Measurements from ENCODE around the gene ASCC1.

The ASCC1 gene

DNA sequence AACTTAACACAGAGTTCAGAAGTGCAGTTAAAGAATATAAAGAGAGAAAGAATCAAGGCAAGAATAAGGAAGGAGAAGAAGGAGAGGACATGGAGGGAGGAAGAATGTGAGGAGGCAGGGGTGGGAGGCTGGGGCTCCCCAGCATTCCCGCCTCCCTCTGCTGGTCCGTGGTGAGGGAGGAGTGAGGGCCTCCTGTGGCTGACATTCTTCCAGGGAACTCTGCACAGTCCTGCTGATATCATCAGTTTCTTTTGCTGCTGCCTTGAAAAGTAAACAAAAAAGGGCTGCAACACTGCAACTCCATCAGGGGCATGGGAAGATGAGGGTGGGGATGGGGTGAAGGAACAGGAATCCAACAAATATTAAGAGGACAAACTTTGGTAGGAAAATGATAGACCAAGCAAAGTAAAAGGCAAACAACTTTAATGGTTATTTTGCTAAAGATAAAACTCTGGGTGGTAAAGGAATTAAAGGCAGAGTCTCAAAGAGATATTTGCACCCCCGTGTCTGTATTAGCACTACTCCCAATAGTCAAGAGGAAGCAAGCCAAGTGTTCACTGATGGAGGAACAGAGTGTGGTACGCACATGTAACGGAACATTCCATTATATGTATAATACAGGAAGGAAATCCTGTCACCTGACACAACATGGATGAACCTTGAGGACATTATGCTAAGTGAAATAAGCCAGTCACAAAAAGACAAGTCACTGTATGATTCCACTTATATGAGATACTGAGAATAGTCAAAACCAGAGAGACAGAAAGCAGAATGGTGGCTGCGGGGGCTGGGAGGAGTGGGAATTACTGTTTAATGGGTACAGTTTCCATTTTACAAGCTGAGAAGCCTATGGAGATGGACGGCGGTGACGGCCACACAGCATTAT lies 119.7 kb downstream of the ASCC1 start:
- DNase-seq: no peak

DNA sequence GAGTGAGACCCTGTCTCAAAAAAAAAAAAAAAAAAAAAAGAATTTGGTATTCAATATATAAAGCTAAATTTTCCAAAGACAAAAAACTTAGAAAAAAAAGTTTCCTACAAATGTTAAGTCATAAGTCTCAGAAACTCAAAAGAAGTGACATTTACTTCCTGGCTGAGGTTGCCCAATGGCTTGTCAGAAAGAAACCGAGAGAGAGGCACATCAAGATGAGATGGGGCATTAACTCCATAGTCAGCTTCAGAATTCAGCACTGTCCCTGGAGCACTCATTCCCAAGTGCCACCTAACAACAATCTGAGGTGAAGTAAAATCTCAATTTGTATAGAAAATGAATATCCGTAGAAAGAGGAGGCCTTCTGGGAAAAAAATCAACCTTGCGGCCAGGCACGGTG lies 120.9 kb downstream of the ASCC1 start:
- no peak for DNase-seq

DNA sequence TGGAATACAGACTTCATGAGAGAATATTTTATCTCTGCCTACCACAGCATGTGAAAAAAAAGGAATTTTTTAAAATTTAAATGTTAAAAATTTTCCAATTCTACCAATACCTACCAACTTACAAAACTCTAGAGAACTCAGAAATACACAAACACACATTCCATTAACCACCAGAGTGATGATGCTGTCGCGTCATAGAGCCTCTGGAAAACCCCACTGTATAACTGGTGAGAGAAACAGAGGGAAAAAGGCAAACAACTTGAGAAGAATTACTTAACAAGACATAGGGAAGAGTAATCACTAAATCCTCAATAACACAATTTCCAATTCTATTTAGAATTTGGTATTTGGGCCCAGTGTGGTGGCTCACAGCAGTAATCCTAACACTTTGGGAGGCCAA lies 121.5 kb downstream of the ASCC1 start:
- DNase-seq: no peak

DNA sequence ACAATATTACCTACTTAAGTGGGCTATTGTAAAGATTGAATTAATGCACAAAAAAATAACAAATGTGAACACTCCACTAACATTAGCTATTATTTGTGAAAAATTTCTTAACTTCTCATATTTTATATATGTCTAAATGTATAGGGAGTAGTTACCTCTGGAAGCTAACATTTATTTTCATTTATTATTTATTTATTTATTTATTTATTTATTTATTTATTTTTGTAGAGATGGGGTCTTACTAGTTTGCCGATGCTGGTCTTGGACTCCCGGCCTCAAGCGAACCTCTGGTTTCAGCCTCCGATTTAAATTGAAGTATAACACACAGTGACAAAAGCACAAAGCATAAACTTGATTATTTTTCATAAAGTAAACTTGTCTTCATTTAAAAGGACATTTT lies 122.6 kb downstream of the ASCC1 start:
- DNase-seq: no peak

DNA sequence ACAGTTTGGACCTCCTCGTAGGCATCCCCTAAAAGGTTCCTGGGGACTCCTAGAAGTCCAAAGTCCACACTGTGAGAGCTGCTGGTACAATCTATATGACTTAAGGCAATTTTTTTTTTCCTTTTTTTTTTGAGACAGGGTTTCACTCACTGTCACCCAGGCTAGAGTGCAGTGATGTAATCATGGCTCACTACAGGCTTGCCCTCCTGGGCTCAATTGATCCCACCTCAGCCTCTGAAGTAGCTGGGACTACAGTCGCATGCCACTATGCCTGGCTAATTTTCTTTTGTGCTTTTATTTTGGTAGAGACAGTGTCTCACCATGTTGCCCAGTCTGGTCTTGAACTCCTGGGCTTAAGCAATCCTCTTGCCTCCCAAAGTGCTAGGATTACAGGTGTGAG lies 123.1 kb downstream of the ASCC1 start:
- DNase-seq: no peak

DNA sequence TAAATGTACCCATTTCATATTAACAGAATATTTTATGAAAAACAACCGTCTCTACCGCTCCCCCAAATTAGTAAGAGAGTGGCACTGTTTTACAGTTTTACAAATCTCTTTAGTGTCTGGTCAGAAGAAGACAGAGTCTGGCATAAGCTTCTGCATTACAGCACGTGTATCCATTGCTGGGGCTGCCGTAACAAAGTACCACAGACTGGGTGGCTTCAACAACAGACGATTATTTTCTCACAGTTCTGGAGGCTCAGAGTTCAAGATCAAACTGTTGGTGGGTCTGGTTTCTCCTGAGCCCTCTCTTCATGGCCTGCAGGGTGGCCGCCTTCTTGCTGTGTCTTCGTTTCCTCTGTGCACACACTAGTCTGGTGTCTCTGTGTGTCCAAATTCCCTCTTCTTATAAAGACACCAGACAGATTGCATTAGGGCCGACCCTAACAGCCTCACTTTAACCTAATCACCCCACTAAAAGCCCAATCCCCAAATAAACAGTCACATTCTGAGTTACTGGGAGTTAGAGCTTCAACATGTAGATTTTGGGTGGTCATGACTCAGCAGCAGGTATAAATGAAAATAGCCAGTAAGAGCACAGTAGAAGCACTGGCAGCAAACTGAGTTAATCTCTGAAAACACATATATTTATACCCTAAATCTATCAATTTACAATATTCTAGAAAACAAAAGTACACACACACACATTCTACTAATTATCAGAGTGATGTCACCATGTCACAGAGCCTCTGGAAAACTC lies 123.7 kb downstream of the ASCC1 start:
- no peak for DNase-seq

DNA sequence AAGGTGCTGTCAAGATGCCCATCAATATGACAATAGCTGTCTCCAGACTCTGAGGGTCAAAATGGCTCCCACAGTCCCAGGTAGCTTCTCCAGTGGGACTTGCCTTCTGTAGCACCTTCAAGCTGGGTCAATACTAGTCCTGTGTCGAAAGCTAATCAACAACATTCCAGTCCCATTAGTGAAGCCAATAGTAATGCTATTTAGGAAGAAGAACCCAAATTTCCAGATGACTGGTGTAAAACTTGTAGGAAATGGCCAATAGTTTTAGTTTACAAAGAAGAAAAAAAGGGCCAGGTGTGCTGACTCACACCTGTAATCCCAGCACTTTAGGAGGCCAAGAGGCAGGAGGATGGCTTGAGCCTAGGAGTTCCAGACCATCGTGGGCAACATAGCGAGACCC lies 125.8 kb downstream of the ASCC1 start:
- no peak for DNase-seq

DNA sequence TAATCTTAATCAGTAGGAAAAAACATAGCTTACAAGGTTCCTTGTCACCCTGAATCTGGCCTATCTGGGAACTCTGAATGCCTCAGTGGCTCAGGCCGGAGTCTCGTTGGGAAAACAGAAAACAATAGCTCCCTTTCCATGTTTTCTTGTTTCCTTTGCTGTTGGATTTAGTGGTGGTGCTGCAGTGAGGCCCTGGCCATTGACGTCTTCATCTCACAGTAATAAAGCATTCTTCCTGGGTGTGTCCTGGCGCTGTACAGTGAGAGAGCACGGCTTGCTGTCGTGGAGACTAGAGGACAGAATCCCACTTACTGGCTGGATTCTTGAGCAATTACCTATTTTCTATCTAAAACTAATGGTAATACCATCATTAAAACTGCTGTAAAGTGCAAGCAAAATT lies 126.5 kb downstream of the ASCC1 start:
- no peak for DNase-seq

DNA sequence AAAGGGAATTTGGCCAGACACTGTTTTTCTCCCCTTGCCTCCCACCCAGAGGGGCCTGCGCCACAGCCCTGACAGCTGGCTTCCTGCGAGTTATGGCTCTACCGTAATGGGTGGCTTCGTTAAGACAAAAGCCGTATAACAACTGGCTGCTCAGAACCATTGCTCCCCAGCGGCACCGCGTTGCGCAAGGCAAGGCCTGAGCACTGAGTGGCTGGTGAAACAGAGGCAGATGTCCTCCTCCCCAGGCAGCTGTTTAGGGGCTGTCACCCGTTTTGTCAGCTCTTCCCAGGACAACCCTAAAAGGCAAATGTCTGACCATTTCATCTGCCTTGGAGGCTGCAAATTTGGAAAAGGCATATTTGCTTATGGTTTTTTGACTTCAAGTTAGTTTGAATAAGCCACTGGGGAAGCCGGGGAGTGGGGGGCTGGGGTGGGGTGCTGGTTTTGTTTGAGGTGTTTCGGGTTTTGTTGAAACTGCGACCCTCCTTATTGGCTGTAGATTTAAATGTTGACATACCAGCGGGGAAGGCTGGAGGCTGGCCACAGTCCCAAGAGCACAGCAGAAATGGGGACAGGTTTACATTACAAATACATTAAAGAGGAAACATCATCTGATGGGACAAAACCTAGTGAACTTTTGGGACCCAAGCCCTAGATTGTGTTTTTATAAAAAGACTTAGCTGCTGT lies 127.0 kb downstream of the ASCC1 start:
- DNase-seq: no peak

DNA sequence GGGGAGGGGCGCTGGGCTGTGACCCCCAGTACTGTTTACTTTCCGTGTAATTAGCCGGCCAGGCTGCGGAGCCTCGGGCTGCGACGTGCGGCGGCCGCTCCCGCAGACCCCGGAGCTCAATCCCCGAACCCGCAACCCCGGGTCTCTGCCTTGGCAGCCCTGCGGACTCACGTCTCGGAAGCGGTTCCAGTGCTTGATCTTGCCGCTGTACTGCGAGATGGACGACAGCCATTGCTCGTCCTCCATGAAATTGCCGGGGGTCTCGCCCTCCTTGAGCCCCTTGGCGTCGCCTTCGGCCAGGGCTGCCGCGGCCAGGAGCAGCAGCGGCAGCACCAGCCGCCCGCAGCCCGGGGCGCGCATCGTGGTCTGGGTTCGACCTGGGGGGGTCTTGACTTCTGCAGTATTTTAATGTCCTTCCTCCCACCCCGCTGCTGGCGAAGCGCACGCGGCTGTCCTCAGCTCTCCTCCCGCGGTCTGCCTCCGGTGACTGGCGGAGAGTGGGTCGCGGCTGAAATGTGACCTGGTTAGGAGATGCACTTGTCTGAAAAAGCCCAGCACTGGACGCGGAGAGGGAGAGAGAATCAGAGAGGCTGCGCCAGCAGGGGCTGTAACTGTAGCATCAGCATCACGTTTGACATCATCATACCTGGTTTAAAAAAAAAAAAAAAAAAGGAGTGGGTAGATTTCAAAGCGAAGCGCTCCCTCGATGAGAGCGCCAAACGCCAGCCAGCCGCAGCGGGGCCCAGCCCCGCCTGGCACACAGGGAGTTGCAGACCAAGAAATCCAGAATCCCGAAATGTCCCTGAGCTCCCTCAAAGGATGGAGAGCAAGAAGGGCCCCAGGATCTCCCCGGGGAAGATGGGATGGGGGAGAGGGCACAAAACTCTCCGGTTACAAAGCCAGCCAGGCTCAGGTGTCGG lies 127.8 kb downstream of the ASCC1 start, which contains the start of gene SPOCK2:
Gene SPOCK2, minus strand, starts transcription at position 583 of the 920 bp plus-strand sequence. Its CDS starts 223 bp downstream, at position 360.
- DNase-seq: peak; percentile 81

DNA sequence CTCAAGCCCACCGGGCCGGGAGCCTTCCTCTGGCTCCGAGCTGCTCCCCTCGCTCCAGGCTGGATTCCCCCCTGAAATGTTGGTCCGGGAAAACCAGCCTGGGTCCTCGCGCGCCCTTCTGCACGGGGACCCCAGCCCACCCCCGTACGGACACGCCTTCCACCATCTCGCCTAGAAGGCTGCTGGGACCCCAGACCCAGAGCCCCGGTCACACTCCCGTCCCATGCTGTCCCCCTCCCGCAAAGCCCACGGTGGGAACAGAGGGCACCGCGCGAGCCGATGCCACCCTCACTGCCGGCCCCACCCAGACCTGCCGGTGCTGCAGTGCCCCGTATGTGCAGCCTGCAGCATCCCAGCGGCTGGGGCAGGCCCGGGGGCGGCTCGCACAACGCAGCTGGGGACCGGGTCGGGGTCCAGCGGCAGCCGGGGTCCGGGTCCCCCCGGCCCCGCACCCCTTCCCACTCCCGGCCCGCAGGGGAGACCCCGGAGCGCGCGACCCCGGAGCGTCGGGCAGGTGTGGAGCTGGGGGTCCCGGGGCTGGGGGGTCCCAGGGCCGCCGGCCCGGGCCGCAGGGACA lies 128.6 kb downstream of the ASCC1 start:
- peak; percentile 48 for DNase-seq

DNA sequence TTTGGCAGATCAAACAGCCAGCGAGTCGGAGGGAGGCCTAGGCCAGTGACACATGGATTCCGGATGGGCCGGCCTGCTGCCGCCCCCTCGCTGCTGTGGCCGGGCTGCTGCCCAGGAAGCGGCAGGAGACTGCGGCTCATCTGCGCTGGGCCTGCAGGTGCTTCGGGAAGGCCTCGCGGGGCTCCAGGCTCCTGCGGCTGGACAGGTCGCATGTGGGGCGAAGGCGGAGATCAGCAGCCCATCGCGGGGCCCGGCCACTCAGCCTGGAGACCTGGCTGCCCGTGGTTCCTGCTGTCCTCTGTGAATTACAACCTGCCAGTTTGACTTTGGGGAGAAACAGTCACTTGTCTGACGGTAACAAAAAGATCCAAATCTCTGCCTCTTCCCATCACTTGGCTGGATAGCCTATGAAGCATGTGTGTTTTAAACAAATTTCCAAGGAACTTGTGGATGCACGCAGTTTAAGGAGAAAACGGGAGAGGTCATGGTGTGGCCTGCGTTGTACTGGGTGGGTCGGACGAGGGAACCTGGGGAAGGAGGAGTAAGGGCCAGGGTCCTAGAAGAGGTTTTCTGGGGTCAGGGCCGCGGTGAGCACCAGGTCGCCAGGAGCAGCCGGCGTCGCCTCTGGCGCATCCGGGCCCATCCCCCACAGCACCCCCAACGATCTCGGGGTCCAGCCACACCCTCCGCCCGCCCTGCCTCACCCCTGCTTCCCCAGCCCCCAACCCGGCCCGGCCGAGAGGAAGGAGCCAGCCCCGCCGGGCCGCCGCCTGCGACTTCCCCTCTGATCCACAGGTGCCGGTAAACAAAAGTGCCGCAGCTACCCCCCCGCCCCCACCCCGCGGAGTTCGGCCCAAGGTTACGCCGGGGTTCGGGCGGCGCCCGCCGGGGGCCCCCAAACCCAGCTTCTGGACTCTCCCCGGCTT lies 129.3 kb downstream of the ASCC1 start:
- peak; percentile 33 for DNase-seq

DNA sequence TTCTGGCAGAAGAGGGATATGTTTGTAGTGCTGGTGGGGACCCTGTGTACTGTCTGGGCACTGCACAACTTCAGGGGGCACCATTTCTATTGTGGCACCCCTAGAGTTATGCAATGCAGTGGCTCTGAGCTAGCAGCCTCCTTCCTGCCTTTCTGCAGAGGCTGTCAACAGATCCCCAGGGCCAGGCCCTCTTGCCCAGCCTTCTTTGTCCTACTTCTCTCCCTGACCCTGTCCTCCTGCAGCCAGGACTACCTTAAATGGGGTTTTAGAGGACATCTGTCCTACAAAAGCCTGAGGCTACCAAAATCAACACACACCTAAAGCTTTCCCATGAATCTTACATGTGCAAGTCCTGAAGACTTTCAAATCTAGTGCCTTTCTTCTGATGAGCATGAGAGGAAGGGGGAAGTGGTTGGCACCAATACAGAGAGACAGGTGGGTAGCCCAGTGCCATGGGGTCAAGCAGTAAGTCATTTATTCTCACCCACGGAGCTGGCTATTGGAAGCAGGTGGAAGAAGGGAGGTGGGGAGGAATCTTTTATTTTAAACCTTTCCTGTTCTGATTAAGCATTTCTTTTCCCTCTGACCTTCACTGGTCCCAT lies 130.1 kb downstream of the ASCC1 start:
- no peak for DNase-seq

DNA sequence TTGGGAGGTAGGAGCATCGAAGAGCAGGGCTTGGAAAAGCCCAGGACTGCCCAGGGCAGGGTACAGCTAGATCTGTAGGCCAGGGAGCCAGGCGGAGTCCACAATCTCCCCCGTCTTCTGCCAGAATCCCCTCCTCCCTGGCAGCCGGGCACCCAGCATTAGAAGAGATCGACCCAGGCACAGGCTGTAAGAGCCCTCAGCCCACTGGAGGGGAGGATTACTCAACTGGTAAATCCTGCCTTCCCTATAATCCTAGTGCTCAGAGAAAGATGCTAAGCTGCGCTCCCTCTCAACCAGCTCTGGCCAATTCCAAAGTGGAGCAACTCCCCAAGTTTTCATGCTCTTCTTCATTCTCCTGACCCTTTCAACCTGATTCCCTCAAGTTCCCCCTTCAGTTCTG lies 130.9 kb downstream of the ASCC1 start:
- DNase-seq: no peak

DNA sequence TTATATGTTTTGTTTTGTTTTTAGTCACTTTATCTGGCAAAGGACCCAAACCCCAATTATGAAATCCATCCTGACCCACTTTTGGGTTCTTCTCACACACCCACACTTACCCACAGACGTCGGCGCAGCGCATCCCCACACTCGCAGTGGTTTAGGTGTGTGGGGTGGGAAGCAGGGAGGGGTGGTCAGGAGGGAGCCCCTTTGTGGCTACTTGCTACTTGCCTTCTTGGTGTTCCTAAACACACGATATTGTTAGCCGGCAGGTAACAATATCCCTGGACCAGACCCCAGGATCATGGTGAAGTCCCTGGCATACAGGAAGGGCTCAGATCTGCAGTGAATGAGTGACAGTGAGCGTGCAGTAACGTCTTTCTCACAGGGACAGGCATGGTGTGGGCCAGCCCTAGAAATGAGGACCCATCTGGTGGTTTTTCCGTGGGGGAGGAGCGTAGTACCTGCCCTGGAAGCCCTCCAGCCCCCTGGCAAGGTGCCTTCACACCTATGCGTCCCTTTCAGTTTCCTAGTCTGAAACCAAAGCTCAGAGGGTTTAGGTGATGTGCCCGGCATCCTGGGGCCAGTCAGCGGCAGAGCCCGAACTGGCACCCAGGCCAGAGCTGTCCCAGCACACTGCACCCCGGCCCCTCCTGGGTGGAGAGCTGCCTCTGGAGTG lies 132.2 kb downstream of the ASCC1 start:
- no peak for DNase-seq

DNA sequence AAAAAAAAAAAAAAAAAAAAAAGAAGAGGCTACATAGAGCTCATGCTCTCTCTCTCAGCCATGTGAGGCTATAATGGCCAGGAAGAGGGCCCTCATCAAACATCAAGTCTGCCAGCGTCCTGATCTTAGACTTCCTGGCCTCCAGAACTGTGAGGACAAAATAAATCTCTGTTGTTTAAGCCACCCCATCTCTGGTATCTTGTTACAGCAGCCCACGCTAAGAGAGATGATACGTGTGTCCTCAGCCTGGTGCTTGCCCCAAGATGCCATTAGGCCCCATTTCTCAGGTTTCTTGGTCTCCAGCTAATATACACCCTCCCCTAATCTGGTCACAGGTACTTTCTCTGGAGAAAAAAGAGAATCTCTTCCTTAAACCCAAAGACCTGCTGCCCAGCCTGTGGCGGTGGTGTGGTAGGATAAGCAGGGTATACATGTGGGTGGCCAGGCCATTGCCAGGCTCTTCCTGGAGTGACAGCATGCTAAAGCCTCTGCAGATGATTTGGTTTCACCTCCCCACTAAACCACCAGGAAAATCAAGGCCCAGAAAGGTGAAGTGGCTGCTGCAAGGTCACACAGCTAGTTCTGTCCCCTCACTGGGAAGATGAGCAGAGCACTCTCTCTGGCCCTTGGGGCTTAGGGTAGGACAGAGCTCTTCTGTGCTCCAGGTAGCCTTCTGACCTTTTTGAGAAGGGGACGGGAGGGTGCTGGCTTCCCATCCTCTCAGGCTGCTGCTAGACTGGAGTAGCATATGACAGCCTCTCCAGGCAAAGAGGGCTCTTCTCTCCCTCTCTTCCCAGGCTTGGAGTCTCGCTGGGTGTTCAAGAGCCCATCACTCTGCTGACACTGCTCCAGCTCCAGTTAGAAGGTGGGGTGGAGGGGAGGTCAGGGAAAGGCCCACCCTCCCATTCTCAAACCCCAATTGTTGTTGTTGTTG lies 133.0 kb downstream of the ASCC1 start:
- no peak for DNase-seq

DNA sequence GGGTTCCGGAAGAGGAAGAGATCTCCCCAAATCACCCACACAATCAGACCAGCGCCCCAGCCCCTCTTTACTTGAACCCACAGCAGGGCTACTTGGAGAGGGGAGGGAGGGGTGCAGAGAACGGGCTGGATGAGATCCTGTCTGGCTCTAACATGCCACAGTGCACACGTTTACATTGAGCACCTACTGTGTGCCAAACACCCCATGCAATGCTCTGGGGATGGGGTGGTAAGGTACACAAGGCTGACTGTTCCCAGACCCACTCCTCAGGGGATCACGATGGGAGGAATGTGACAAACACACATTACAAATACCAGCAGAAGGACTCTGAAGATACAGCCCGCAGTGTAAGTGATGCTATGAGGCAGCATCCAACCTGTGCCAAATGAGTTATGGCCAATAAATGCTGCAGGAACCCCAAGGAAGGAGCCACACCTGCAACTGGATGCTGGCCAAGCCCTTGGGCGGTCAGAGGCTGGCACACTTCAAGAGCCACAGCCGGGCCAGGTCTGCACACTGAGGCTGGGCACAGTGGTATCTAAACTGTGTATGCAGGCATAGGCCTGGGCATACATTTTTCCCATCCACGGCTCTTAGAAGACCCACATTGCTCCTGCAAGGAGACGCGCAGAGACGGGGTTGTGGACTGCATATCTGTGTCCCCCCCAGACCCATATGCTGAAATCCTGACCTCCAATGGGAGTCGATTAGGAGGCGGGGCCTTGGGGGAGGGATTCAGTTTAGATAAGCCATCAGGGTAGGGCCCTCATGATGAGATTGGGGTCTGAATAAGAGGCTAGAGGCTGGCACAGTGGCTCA lies 134.1 kb downstream of the ASCC1 start:
- no peak for DNase-seq

DNA sequence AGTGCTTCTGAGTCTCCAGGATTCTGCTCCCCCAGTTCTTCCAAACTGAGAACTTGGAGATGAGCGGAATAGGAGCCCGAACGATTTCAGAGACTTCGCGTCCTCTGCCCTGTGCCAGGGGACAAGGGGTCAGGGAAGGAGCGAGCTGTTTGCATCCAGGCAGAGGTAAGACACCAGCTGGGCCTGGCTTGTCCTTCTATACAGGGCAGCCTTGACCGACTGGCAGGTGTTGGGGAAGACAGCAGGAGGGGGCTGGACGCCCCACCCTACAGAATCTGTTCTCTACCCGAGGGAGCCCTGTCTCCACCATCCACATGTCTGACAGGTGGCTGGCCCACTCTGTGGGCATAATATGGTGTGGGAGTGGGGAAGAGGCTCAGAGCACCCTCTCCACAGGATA lies 134.9 kb downstream of the ASCC1 start:
- no peak for DNase-seq

Measured in eye (tissue), 1 donor.